Adipocyte (in vitro differentiated cells): ENCODE measurements around the gene LCLAT1.
"Not testable (repeated sequence)": the region's sequence is repeated elsewhere in the genome, so short reads cannot be mapped to it uniquely, and the experiment has no call there.

Source experiments
- DNase-seq: peaks from one replicate; pipeline ENCODE4 v3.0.0-alpha.2; 2015; ENCODE audit warnings: low read depth
- H3K27me3 ChIP-seq: replicated peaks from 2 replicates; pipeline ENCODE4 v1.7.0; 2013; ENCODE audit warnings: mild to moderate bottlenecking, low read length, moderate library complexity; ENCODE audit not compliant: control insufficient read depth, insufficient read depth
- H3K36me3 ChIP-seq: 2 replicates; pipeline ENCODE4 v1.7.0; 2013; ENCODE audit warnings: low read length, mild to moderate bottlenecking, moderate library complexity; ENCODE audit not compliant: control insufficient read depth, insufficient read depth, severe bottlenecking
- H3K4me1 ChIP-seq: 2 replicates; pipeline ENCODE4 v1.7.0; 2013; ENCODE audit warnings: mild to moderate bottlenecking, low read length, moderate library complexity; ENCODE audit not compliant: control insufficient read depth, insufficient read depth
- H3K4me3 ChIP-seq: 2 replicates; pipeline ENCODE4 v1.7.0; 2013; ENCODE audit warnings: mild to moderate bottlenecking, low read length, moderate library complexity
- H3K9ac ChIP-seq: 2 replicates; pipeline ENCODE4 v1.7.0; 2013; ENCODE audit warnings: mild to moderate bottlenecking, low read length, moderate library complexity
- H3K9me3 ChIP-seq: 2 replicates; pipeline ENCODE4 v1.7.0; 2013; ENCODE audit warnings: mild to moderate bottlenecking, low read length, moderate library complexity; ENCODE audit not compliant: control insufficient read depth

Gene LCLAT1

GRCh38 chr2:30510409-30510808 lies 63.4 kb downstream of the LCLAT1 start:
- Histone ChIP-seq H3K9me3 (no peaks in the 10 kb centered on the region), H3K4me1 (peaks cover 17% of the 10 kb centered on the region), H3K9ac (no peak overlapping the region), H3K36me3 (no peaks in the 10 kb centered on the region), H3K4me3 (no peak overlapping the region), H3K27me3 (no peaks in the 10 kb centered on the region)
- no peak for DNase-seq

- Histone ChIP-seq H3K4me3 (no peak overlapping the region), H3K9ac (no peak overlapping the region), H3K9me3 (no peaks in the 10 kb centered on the region), H3K36me3 (no peaks in the 10 kb centered on the region), H3K27me3 (no peaks in the 10 kb centered on the region), H3K4me1 (peaks cover 17% of the 10 kb centered on the region)
- no peak for DNase-seq
These were observed 64.4 kb downstream of the LCLAT1 start for GRCh38 chr2:30511122-30512083.

GRCh38 chr2:30512243-30512886 lies 65.3 kb downstream of the LCLAT1 start:
- Histone ChIP-seq H3K4me3 (no peak overlapping the region), H3K27me3 (no peaks in the 10 kb centered on the region), H3K9ac (no peak overlapping the region), H3K4me1 (peaks cover 17% of the 10 kb centered on the region), H3K36me3 (no peaks in the 10 kb centered on the region), H3K9me3 (no peaks in the 10 kb centered on the region)
- peak; percentile 34 for DNase-seq

- H3K9ac ChIP-seq, H3K36me3 ChIP-seq, H3K27me3 ChIP-seq, H3K4me3 ChIP-seq, DNase-seq, H3K9me3 ChIP-seq: not testable (repeated sequence)
- H3K4me1 ChIP-seq, result peaks cover 17% of the 10 kb centered on the region
These were observed 66.6 kb downstream of the LCLAT1 start for GRCh38 chr2:30513649-30514048.

GRCh38 chr2:30514134-30514847 lies 67.2 kb downstream of the LCLAT1 start:
- Histone ChIP-seq H3K4me1 (peaks cover 17% of the 10 kb centered on the region), H3K4me3 (no peak overlapping the region), H3K36me3 (no peaks in the 10 kb centered on the region), H3K27me3 (no peaks in the 10 kb centered on the region), H3K9ac (no peak overlapping the region), H3K9me3 (no peaks in the 10 kb centered on the region)
- DNase-seq, result peak; percentile 68

GRCh38 chr2:30514848-30515435 lies 67.9 kb downstream of the LCLAT1 start:
- Histone ChIP-seq H3K9ac (no peak overlapping the region), H3K4me3 (no peak overlapping the region), H3K27me3 (no peaks in the 10 kb centered on the region), H3K9me3 (no peaks in the 10 kb centered on the region), H3K36me3 (peaks cover 5% of the 10 kb centered on the region), H3K4me1 (peaks cover 17% of the 10 kb centered on the region)
- no peak for DNase-seq

GRCh38 chr2:30516166-30516565 lies 69.1 kb downstream of the LCLAT1 start:
- Histone ChIP-seq H3K9me3 (no peaks in the 10 kb centered on the region), H3K9ac (no peak overlapping the region), H3K36me3 (peaks cover 5% of the 10 kb centered on the region), H3K4me3 (no peak overlapping the region), H3K4me1 (peaks cover 12% of the 10 kb centered on the region), H3K27me3 (no peaks in the 10 kb centered on the region)
- DNase-seq, result no peak

GRCh38 chr2:30519796-30520195 lies 72.8 kb downstream of the LCLAT1 start:
- Histone ChIP-seq H3K36me3 (peaks cover 5% of the 10 kb centered on the region), H3K4me1 (peaks cover 4% of the 10 kb centered on the region), H3K27me3 (no peaks in the 10 kb centered on the region), H3K9ac (no peak overlapping the region), H3K9me3 (no peaks in the 10 kb centered on the region), H3K4me3 (no peak overlapping the region)
- DNase-seq, result no peak

- Histone ChIP-seq H3K27me3 (no peaks in the 10 kb centered on the region), H3K4me3 (no peak overlapping the region), H3K36me3 (peaks cover 5% of the 10 kb centered on the region), H3K9ac (no peak overlapping the region), H3K9me3 (peaks cover 3% of the 10 kb centered on the region), H3K4me1 (peaks cover 6% of the 10 kb centered on the region)
- no peak for DNase-seq
These were observed 75.4 kb downstream of the LCLAT1 start for GRCh38 chr2:30522421-30522820.

GRCh38 chr2:30527411-30527810 lies 80.4 kb downstream of the LCLAT1 start:
- Histone ChIP-seq H3K9me3 (peaks cover 3% of the 10 kb centered on the region), H3K4me3 (no peak overlapping the region)

GRCh38 chr2:30527859-30528258 lies 80.8 kb downstream of the LCLAT1 start:
- no peak overlapping the region for H3K4me3 ChIP-seq
- H3K9me3 ChIP-seq, result peaks cover 3% of the 10 kb centered on the region
- H3K4me1 ChIP-seq, result peaks cover 16% of the 10 kb centered on the region
- no peak overlapping the region for H3K9ac ChIP-seq
- no peaks in the 10 kb centered on the region for H3K27me3 ChIP-seq
- no peaks in the 10 kb centered on the region for H3K36me3 ChIP-seq
- peak; percentile 28 for DNase-seq

More at GRCh38 chr2:30527411-30527810, 80.4 kb downstream of the LCLAT1 start:
- peak; percentile 44 for DNase-seq
- H3K9ac ChIP-seq, result no peak overlapping the region
- no peaks in the 10 kb centered on the region for H3K27me3 ChIP-seq
- no peaks in the 10 kb centered on the region for H3K36me3 ChIP-seq
- peaks cover 16% of the 10 kb centered on the region for H3K4me1 ChIP-seq
